ENCODE data around the gene PA2G4.
"Not testable (repeated sequence)": the region's sequence is repeated elsewhere in the genome, so short reads cannot be mapped to it uniquely, and the experiment has no call there.

The PA2G4 gene

DNA sequence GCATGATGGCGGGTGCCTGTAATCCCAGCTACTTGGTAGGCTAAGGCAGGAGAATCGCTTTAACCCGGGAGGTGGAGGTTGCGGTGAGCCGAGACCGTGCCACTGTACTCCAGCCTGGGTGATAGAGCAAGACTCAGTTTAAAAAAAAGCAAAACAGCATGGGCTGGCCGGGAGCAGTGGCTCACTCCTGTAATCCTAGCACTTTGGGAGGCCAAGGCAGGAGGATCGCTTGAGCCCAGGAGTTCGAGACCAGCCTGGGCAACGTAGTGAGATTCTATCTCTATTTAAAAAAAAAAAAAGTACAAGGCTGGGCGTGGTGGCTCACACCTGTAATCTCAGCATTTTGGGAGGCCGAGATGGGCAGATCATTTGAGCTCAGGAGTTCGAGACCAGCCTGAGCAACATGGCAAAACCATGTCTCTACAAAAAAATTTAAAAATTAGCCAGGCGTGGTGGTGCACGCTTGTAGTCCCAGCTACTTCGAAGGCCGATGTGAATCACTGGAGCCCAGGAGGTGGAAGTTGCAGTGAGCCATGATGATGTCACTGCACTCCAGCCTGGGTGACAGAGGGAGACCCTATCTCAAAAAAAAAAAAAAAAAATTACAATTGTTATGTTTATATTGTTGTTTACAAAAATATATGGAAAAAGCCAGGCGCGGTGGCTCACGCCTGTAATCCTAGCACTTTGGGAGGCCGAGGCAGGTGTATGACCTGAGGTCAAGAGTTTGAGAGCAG is 52.3 kb downstream of the PA2G4 start:
- Histone ChIP-seq H3K4me3 (ENCODE audit: low read depth in 1 of 2, low read length in 2 of 2) (peak overlapping the region; percentile 61 to 74), H3K36me3 (ENCODE audit: control insufficient read depth in 1 of 2, insufficient read depth in 2 of 2, low read length in 2 of 2) (peaks cover 23% of the 10 kb centered on the region in 2 donors), H3K4me1 (ENCODE audit: control insufficient read depth in 1 of 2, insufficient read depth in 2 of 2, low read length in 2 of 2) (peaks cover 22 to 36% of the 10 kb centered on the region in 2 donors), H3K27ac (ENCODE audit: low read length) (peak overlapping the region; percentile 84)
- not testable (repeated sequence) for H3K9me3 ChIP-seq (ENCODE audit: control insufficient read depth in 1 of 2, low read length in 2 of 2); H3K27me3 ChIP-seq (ENCODE audit: low read depth, low read length)

DNA sequence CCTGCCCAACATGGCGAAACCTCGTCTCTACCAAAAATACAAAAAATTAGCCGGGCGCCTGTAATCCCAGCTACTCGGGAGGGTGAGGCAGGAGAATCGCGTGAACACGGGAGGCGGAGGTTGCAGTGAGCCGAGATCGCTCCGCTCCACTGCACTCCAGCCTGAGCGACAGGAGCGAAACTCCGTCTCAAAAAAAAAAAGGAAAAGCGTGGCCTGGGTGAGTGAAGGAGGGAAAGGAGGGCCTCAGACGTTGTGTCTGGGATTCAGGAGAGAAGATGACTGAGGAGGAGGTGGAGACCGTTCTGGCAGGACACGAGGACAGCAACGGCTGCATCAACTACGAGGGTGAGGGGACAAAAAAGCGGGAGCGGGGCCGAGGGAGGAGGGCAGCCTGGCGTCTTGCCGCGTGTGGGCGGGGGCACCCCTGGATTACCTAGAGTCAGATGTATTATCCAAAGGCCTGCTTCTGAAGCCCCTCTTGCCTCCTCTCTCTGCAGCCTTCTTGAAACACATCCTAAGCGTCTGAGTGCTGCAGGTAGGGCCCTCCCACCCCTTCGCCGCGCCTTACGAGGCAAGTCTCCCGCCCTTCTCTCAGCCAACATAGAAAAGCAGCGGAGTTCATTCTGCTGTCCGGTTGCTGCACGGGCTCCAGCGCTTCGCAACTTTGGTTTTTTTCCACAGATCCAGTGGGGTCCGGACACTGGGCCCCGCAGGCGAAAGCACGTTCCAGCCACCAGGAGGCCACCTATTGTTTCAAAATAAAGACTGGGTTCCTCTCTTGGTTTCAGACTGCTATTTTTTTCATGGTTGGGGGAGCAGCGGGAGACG is 53.1 kb downstream of the PA2G4 start:
- H3K4me3 ChIP-seq (ENCODE audit: low read depth in 1 of 2, low read length in 2 of 2), result peak overlapping the region; percentile 61 to 74
- no peaks in the 10 kb centered on the region for H3K9me3 ChIP-seq (ENCODE audit: control insufficient read depth in 1 of 2, low read length in 2 of 2)
- peaks cover 28 to 29% of the 10 kb centered on the region in 2 donors for H3K36me3 ChIP-seq (ENCODE audit: control insufficient read depth in 1 of 2, insufficient read depth in 2 of 2, low read length in 2 of 2)
- H3K4me1 ChIP-seq (ENCODE audit: control insufficient read depth in 1 of 2, insufficient read depth in 2 of 2, low read length in 2 of 2), result peaks cover 21 to 41% of the 10 kb centered on the region in 2 donors
- H3K27me3 ChIP-seq (ENCODE audit: low read depth, low read length), result no peaks in the 10 kb centered on the region
- peak overlapping the region; percentile 84 for H3K27ac ChIP-seq (ENCODE audit: low read length)

DNA sequence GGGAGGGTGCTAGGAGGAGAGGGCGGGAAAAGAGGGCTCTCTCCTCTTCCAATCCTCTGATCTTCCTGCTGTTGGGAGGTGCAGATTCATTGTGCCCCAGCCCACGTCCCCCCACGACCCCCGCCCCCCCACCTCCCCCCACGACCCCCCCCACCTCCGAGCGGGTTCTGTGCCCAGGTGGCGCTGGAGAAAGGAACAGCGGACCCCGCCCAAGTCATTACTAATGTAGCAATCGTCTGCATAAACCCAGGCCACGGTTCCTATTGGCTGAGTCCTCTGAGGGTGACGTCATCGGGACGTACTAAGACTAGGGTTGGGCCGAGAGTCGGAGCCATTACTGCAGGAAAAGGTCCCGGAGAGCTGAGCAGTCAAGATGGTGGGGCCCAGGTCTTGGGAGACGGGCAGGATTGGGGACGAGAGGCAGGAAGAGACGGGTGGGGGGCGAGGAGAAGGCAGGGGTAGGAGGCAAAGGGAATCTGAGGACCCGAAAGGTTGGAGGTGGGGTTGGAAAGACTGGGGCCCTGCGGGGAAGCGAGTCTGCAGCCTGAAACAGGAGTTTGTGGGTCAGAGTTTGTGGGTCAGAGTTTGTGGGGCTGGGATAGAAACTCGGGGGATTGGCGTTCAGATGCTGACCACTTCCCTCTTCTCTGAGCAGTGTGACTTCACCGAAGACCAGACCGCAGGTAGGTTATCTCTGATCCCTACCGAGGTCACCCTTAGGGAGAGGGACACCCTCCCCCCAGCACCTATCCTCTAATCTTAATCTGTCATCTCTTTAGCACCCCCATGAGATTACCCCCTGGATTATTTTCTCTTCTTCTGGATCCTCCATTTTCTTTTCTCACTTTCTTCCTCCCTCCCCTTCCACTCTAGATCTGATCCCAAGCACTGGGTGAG is 53.9 kb downstream of the PA2G4 start, which contains the start of gene MYL6:
Gene MYL6, plus strand, starts transcription at position 331 of the 897 bp plus-strand sequence. Its CDS starts 43 bp downstream, at position 374.
- H3K4me1 ChIP-seq (ENCODE audit: control insufficient read depth in 1 of 2, insufficient read depth in 2 of 2, low read length in 2 of 2), result peaks cover 15 to 42% of the 10 kb centered on the region in 2 donors
- peak within 1 kb of the TSS; percentile 74 to 100 for H3K4me3 ChIP-seq (ENCODE audit: low read depth in 1 of 2, low read length in 2 of 2)
- H3K27me3 ChIP-seq (ENCODE audit: low read depth, low read length), result no peaks in the 10 kb centered on the region
- H3K27ac ChIP-seq (ENCODE audit: low read length), result peak within 1 kb of the TSS; percentile 100
- peaks cover 34 to 37% of the 10 kb centered on the region in 2 donors for H3K36me3 ChIP-seq (ENCODE audit: control insufficient read depth in 1 of 2, insufficient read depth in 2 of 2, low read length in 2 of 2)
- H3K9me3 ChIP-seq (ENCODE audit: control insufficient read depth in 1 of 2, low read length in 2 of 2), result no peaks in the 10 kb centered on the region

DNA sequence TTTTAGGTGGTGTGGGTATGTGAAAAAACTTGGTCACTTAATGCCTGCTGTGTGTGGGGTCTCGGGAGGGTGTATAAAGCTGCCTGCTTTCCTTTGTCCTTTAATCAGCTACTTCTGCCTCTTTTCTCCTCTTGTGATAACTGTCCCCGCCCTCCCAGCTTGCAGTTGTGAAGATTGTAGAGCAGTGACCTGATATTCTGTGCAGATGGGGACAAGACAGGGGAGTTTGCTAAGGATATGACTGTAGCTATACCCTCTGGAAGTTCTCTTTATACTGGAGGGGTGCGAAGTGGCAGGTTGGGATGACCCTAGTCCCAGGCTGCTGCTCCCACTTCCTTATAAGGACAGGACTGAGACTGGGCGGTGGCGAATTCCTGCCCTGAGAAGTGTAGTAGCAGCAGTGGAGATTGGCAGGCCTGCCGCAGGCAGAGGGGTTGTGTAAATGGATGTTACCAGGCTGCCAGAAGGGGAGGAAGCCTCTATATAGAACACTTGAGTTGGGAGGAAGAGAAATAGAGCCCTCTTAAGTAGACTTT is 54.6 kb downstream of the PA2G4 start:
- peaks cover 37 to 41% of the 10 kb centered on the region in 2 donors for H3K36me3 ChIP-seq (ENCODE audit: control insufficient read depth in 1 of 2, insufficient read depth in 2 of 2, low read length in 2 of 2)
- H3K9me3 ChIP-seq (ENCODE audit: control insufficient read depth in 1 of 2, low read length in 2 of 2), result no peaks in the 10 kb centered on the region
- H3K27ac ChIP-seq (ENCODE audit: low read length), result peak overlapping the region; percentile 100
- peaks cover 13 to 42% of the 10 kb centered on the region in 2 donors for H3K4me1 ChIP-seq (ENCODE audit: control insufficient read depth in 1 of 2, insufficient read depth in 2 of 2, low read length in 2 of 2)
- peak overlapping the region; percentile 71 to 100 for H3K4me3 ChIP-seq (ENCODE audit: low read depth in 1 of 2, low read length in 2 of 2)
- no peaks in the 10 kb centered on the region for H3K27me3 ChIP-seq (ENCODE audit: low read depth, low read length)

DNA sequence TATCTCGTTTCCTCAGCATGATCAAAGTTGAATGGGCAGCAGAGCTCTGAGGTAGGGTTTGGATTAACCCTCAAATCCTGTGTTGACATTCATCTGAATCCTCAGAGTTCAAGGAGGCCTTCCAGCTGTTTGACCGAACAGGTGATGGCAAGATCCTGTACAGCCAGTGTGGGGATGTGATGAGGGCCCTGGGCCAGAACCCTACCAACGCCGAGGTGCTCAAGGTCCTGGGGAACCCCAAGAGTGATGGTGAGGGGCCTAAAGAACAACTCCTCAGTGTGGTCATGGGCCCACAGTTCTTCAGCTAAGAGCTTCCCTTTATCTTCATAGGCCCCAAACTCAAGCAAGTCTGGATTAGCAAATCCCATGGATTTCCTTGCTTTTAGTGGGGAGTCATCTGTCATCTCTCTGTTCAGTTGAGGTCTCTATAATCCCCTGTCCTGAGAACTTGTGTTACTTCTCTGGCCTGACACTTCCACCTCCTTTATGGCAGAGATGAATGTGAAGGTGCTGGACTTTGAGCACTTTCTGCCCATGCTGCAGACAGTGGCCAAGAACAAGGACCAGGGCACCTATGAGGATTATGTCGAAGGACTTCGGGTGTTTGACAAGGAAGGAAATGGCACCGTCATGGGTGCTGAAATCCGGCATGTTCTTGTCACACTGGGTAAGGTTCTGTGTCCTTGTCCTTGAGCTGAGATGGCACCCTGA is 55.3 kb downstream of the PA2G4 start:
- H3K27me3 ChIP-seq (ENCODE audit: low read depth, low read length), result no peaks in the 10 kb centered on the region
- no peaks in the 10 kb centered on the region for H3K9me3 ChIP-seq (ENCODE audit: control insufficient read depth in 1 of 2, low read length in 2 of 2)
- H3K4me3 ChIP-seq (ENCODE audit: low read depth in 1 of 2, low read length in 2 of 2), result peak overlapping the region; percentile 71 to 100
- peaks cover 43 to 44% of the 10 kb centered on the region in 2 donors for H3K36me3 ChIP-seq (ENCODE audit: control insufficient read depth in 1 of 2, insufficient read depth in 2 of 2, low read length in 2 of 2)
- H3K4me1 ChIP-seq (ENCODE audit: control insufficient read depth in 1 of 2, insufficient read depth in 2 of 2, low read length in 2 of 2), result peaks cover 13 to 42% of the 10 kb centered on the region in 2 donors
- H3K27ac ChIP-seq (ENCODE audit: low read length), result peak overlapping the region; percentile 100

DNA sequence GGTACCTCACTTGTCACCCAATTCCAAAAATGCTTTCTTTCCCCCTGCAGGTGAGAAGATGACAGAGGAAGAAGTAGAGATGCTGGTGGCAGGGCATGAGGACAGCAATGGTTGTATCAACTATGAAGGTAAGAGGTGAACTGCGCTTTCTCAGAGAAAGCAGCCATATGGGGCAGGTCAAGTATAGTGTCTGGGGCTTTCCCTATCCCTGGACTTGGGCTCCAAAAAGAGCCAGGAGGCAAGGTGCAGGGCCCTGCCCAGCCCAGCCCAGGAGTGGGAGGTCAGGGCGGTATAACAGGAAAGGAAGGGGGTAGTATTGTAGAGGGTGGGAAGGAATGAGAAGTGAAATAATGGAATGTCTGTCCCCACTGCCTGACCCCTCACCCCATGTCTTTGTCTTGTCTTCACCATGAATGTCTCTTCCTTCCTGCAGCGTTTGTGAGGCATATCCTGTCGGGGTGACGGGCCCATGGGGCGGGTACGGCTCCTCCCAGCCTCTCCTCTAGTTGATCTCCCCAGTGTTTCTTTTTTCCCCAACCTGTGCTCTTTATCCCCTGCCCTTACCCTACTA is 55.9 kb downstream of the PA2G4 start:
- Histone ChIP-seq H3K27ac (ENCODE audit: low read length) (peak overlapping the region; percentile 100), H3K36me3 (ENCODE audit: control insufficient read depth in 1 of 2, insufficient read depth in 2 of 2, low read length in 2 of 2) (peaks cover 44 to 50% of the 10 kb centered on the region in 2 donors), H3K4me3 (ENCODE audit: low read depth in 1 of 2, low read length in 2 of 2) (peak overlapping the region; percentile 71 to 100), H3K27me3 (ENCODE audit: low read depth, low read length) (no peaks in the 10 kb centered on the region), H3K9me3 (ENCODE audit: control insufficient read depth in 1 of 2, low read length in 2 of 2) (no peaks in the 10 kb centered on the region), H3K4me1 (ENCODE audit: control insufficient read depth in 1 of 2, insufficient read depth in 2 of 2, low read length in 2 of 2) (peaks cover 13 to 42% of the 10 kb centered on the region in 2 donors)

DNA sequence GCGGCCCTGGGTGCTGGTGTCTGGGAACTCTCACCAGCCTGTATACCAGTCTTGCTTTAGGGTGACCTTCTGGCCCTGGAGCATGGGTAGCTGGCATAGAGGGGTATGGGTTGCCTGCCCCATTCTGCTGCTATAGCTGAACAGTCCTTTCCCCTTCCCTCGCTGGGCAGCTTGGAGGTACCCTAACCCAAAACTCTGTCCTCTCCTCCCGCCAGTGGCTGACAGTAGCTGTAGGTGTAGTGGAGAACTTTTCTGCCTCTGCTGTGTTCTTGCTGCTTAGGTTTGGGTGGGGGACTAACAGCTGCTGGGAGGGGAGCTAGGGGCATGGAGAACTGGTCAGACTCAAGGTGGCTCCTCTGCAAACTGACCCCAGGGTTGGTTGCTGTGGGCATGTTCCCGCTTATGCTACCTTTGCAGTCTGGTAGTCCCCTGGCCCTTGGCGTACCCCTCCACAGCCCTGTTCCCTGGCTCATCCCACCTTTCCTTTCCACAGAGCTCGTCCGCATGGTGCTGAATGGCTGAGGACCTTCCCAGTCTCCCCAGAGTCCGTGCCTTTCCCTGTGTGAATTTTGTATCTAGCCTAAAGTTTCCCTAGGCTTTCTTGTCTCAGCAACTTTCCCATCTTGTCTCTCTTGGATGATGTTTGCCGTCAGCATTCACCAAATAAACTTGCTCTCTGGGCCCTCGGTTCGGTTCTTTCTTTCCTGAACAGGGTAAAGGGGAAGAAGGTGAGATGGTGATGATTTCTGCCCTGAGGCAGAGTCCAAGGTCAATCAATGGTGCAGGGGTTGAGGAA is 56.7 kb downstream of the PA2G4 start:
- peaks cover 48 to 58% of the 10 kb centered on the region in 2 donors for H3K36me3 ChIP-seq (ENCODE audit: control insufficient read depth in 1 of 2, insufficient read depth in 2 of 2, low read length in 2 of 2)
- H3K4me1 ChIP-seq (ENCODE audit: control insufficient read depth in 1 of 2, insufficient read depth in 2 of 2, low read length in 2 of 2), result peaks cover 13 to 42% of the 10 kb centered on the region in 2 donors
- H3K4me3 ChIP-seq (ENCODE audit: low read depth in 1 of 2, low read length in 2 of 2), result peak overlapping the region; percentile 71 to 100
- no peaks in the 10 kb centered on the region for H3K27me3 ChIP-seq (ENCODE audit: low read depth, low read length)
- no peaks in the 10 kb centered on the region for H3K9me3 ChIP-seq (ENCODE audit: control insufficient read depth in 1 of 2, low read length in 2 of 2)
- H3K27ac ChIP-seq (ENCODE audit: low read length), result peak overlapping the region; percentile 100

DNA sequence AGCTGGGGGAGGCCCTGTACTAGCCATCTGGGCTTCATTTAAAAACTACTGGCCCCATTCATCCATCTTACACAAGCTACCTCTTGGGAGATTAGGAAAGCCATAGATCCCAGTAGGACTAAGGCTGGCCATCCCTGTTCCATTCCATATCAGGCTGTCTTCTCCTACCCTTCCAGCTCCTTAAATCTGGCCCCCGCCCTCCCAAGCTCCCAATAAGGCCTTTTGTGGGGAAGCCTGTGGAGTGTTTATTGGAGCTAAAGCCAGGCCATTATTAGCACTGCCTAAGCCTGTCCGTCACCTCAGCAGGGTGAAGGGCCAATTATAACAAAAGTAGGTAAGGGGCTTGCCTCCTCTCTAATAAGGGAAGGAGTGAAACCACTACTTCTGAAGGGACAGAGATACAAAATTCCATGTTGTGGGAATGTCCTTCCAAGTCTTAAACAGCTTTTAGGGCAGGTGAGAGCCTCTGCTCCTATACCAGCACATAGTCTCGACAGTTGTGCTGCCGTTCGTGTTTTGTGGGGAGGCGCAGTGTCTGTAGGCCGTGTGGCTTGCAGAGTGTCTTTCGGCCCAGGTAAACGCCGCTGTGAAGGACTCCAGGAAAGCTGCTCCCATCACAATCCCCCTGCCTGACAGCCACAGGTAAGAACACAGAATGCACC is 57.5 kb downstream of the PA2G4 start:
- Histone ChIP-seq H3K36me3 (ENCODE audit: control insufficient read depth in 1 of 2, insufficient read depth in 2 of 2, low read length in 2 of 2) (peaks cover 48 to 64% of the 10 kb centered on the region in 2 donors), H3K4me1 (ENCODE audit: control insufficient read depth in 1 of 2, insufficient read depth in 2 of 2, low read length in 2 of 2) (peaks cover 13 to 42% of the 10 kb centered on the region in 2 donors)

More for the DNA sequence above, 57.5 kb downstream of the PA2G4 start:
- Histone ChIP-seq H3K27me3 (ENCODE audit: low read depth, low read length) (no peaks in the 10 kb centered on the region), H3K9me3 (ENCODE audit: control insufficient read depth in 1 of 2, low read length in 2 of 2) (no peaks in the 10 kb centered on the region), H3K4me3 (ENCODE audit: low read depth in 1 of 2, low read length in 2 of 2) (peak overlapping the region; percentile 71 to 100), H3K27ac (ENCODE audit: low read length) (peak overlapping the region; percentile 100)
